IMR-90 (cell line): Measurements from ENCODE around the gene SHB. TPM values are rescaled to one million over a fixed set of nuclear protein-coding genes. Genes with fewer than 3 reads are reported as not detected.

Experiments
- ATAC-seq: fragments of 200-7000 bp; cut with Tn5 transposase; 2 replicates; pipeline ENCODE4 v1.9.1; 2020; ENCODE audit warnings: low read depth, mild to moderate bottlenecking, moderate library complexity
- BruUV-seq: library from RNA; stranded (reverse); fragments of 400-500 nt; replicated peaks from 2 replicates; lab custom pipeline; 2021; lab: Mats Ljungman, UMichigan
- CTCF ChIA-PET: fragments of 300-600 bp; formaldehyde crosslinking; extraction: SDS; loops from one replicate; lab custom pipeline; 2021; ENCODE audit warnings: antibody characterized with exemption; lab: Yijun Ruan, JAX
- POLR2A ChIA-PET: fragments of 300-600 bp; sonication (Branson Sonifier 250); formaldehyde crosslinking; loops from one replicate; lab custom pipeline; 2022; ENCODE audit warnings: antibody characterized with exemption; ENCODE audit not compliant: unreplicated experiment; lab: Charles Lee
- DNase-seq: peaks from one replicate; pipeline ENCODE4 v3.0.0; 2013
- H2AFZ ChIP-seq: replicated peaks from 2 replicates; pipeline ENCODE3; 2013; ENCODE audit warnings: low read length, mild to moderate bottlenecking; ENCODE audit not compliant: poor library complexity
- H2AK5ac ChIP-seq: 2 replicates; pipeline ENCODE4 v1.6.1; 2013; ENCODE audit warnings: low read depth, low read length, inconsistent platforms
- H2AK9ac ChIP-seq: replicated peaks from 2 replicates; pipeline ENCODE3; 2013; ENCODE audit warnings: mild to moderate bottlenecking, low read depth, low read length, moderate library complexity; ENCODE audit not compliant: poor library complexity
- H2BK120ac ChIP-seq: 2 replicates; pipeline ENCODE4 v1.6.1; 2013; ENCODE audit warnings: low read depth, low read length, inconsistent platforms
- H2BK15ac ChIP-seq: 3 replicates; pipeline ENCODE4 v1.6.1; 2013; ENCODE audit warnings: low read depth, low read length, inconsistent platforms
- H2BK20ac ChIP-seq: 2 replicates; pipeline ENCODE4 v1.6.1; 2013; ENCODE audit warnings: low read depth, mild to moderate bottlenecking, inconsistent platforms, low read length, moderate library complexity
- H2BK5ac ChIP-seq: 2 replicates; pipeline ENCODE4 v1.6.1; 2013; ENCODE audit warnings: mild to moderate bottlenecking, low read depth, low read length, inconsistent platforms; ENCODE audit not compliant: poor library complexity, severe bottlenecking
- H3K14ac ChIP-seq: replicated peaks from 2 replicates; pipeline ENCODE4 v1.6.1; 2013; ENCODE audit warnings: low read depth, low read length, inconsistent platforms
- H3K18ac ChIP-seq: 2 replicates; pipeline ENCODE4 v1.6.1; 2013; ENCODE audit warnings: low read depth, low read length, control low read depth
- H3K23ac ChIP-seq: 2 replicates; pipeline ENCODE4 v1.6.1; 2013; ENCODE audit warnings: low read depth, low read length, inconsistent platforms
- H3K27ac ChIP-seq: 2 replicates; pipeline ENCODE4 v1.5.1; 2013; ENCODE audit warnings: mild to moderate bottlenecking, control low read depth, low read length; ENCODE audit not compliant: insufficient read depth
- H3K27me3 ChIP-seq: 2 replicates; pipeline ENCODE4 v1.6.1; 2013; ENCODE audit warnings: low read length; ENCODE audit not compliant: control insufficient read depth, insufficient read depth
- H3K36me3 ChIP-seq: 2 replicates; pipeline ENCODE4 v1.6.1; 2013; ENCODE audit warnings: low read length, mixed read lengths; ENCODE audit not compliant: control insufficient read depth, insufficient read depth
- H3K4ac ChIP-seq: 2 replicates; pipeline ENCODE4 v1.6.1; 2013; ENCODE audit warnings: low read depth, low read length, inconsistent platforms
- H3K4me1 ChIP-seq: 2 replicates; pipeline ENCODE4 v1.6.1; 2013; ENCODE audit warnings: low read length, mixed read lengths; ENCODE audit not compliant: control insufficient read depth, insufficient read depth
- H3K4me2 ChIP-seq: 2 replicates; pipeline ENCODE4 v1.6.1; 2013; ENCODE audit warnings: low read depth, mild to moderate bottlenecking, control low read depth, low read length, moderate library complexity
- H3K4me3 ChIP-seq: 2 replicates; pipeline ENCODE4 v1.5.1; 2013; ENCODE audit warnings: low read depth, mild to moderate bottlenecking, control low read depth, low read length, moderate library complexity; ENCODE audit not compliant: insufficient read depth
- H3K56ac ChIP-seq: 2 replicates; pipeline ENCODE4 v1.6.1; 2013; ENCODE audit warnings: low read length, inconsistent platforms; ENCODE audit not compliant: insufficient read depth; ENCODE audit errors: extremely low read depth
- H3K79me1 ChIP-seq, 2 experiments: 2 replicates each; pipeline ENCODE4 v1.6.1; 2013; ENCODE audit warnings: low read length in 2 of 2, inconsistent platforms in 1 of 2, low read depth in 1 of 2
- H3K9ac ChIP-seq: 2 replicates; pipeline ENCODE4 v1.6.1; 2013; ENCODE audit warnings: low read depth, low read length, control low read depth
- H3K9me1 ChIP-seq: 2 replicates; pipeline ENCODE4 v1.6.1; 2013; ENCODE audit warnings: low read length, inconsistent platforms; ENCODE audit not compliant: insufficient read depth
- H3K9me3 ChIP-seq: 2 replicates; pipeline ENCODE4 v1.6.1; 2013; ENCODE audit warnings: low read length; ENCODE audit not compliant: control insufficient read depth, insufficient read depth
- H4K20me1 ChIP-seq: 2 replicates; pipeline ENCODE4 v1.6.1; 2013; ENCODE audit warnings: low read length, inconsistent platforms; ENCODE audit not compliant: insufficient read depth
- H4K5ac ChIP-seq: 2 replicates; pipeline ENCODE4 v1.6.1; 2013; ENCODE audit warnings: mild to moderate bottlenecking, low read depth, low read length, control low read depth
- H4K8ac ChIP-seq, 2 experiments: 2 replicates each; pipeline ENCODE4 v1.6.1; 2013; ENCODE audit warnings: low read depth in 2 of 2, low read length in 2 of 2, control low read depth in 1 of 2, inconsistent platforms in 1 of 2
- H4K91ac ChIP-seq: 2 replicates; pipeline ENCODE4 v1.6.1; 2013; ENCODE audit warnings: low read depth, low read length, inconsistent platforms; ENCODE audit not compliant: insufficient read depth
- CEBPB ChIP-seq: IDR thresholded peaks from 2 replicates; pipeline ENCODE4 v1.6.1; 2012; ENCODE audit warnings: low read depth, low read length, improper control_type of control experiment
- CHD1 ChIP-seq: IDR thresholded peaks from 2 replicates; pipeline ENCODE4 v1.6.1; 2012; ENCODE audit warnings: low read depth, low read length, improper control_type of control experiment
- FOS ChIP-seq: fragments of 150-350 bp; IDR thresholded peaks from 2 replicates; pipeline ENCODE4 v1.6.1; 2016; ENCODE audit warnings: low read depth, low read length
- POLR2A ChIP-seq: IDR thresholded peaks from 2 replicates; pipeline ENCODE4 v1.6.1; 2012; ENCODE audit warnings: mild to moderate bottlenecking, low read depth, low read length
- RAD21 ChIP-seq: IDR thresholded peaks from 2 replicates; pipeline ENCODE4 v1.6.1; 2012; ENCODE audit warnings: low read length, improper control_type of control experiment
- WGBS, 2 experiments: methylation state at CpG; one replicate each; pipeline versions ENCODE4 v1.1.5 to v1.1.7; 2013; ENCODE audit warnings: missing lambda C conversion rate in 2 of 2; ENCODE audit not compliant: insufficient read length in 1 of 2; ENCODE audit errors: extremely low coverage in 2 of 2; 5-methylcytosine and 5-hydroxymethylcytosine counted together
- dilution Hi-C: fragments of 300-500 bp; cut with HindIII; formaldehyde crosslinking; loops from one replicate; pipeline ENCODE4 v1.14.3; 2018; ENCODE audit warnings: low sequenced_read_pairs; ENCODE audit not compliant: unreplicated experiment
- in situ Hi-C: fragments of 300-500 bp; cut with MboI; formaldehyde crosslinking; loops from 3 replicates; pipeline ENCODE4 v1.14.3; 2019; ENCODE audit warnings: low sequenced_read_pairs, inconsistent platforms, mixed read lengths
- intact Hi-C: fragments of 100-400 bp; cut with micrococcal nuclease; formaldehyde crosslinking; loops from 2 replicates; pipeline ENCODE4 v1.10.0; 2022
- polyA plus RNA-seq, 3 experiments: library from polyadenylated mRNA; depleted of rRNA; stranded (reverse); fragments of >200 nt; gene quantifications; 2 replicates each; pipeline ENCODE4 v1.2.3, GENCODE V29; 2012; ENCODE audit warnings: low replicate concordance in 1 of 3
- total RNA-seq: library from RNA; depleted of rRNA; stranded (reverse); fragments of >200 nt; gene quantifications from 2 replicates; pipeline ENCODE4 v1.2.3, GENCODE V29; 2012
- TF ChIP-seq, protein P1 (sequence below): conservative IDR thresholded peaks from 2 replicates; pipeline ENCODE4 v1.5.1; 2012; ENCODE audit warnings: mild to moderate bottlenecking, low read depth, low read length, improper control_type of control experiment

Gene SHB
- total and polyA plus RNA-seq, 2 of the 4 experiments (the other 2 are of a cell fraction): 6.1 to 20.4 TPM

DNA sequence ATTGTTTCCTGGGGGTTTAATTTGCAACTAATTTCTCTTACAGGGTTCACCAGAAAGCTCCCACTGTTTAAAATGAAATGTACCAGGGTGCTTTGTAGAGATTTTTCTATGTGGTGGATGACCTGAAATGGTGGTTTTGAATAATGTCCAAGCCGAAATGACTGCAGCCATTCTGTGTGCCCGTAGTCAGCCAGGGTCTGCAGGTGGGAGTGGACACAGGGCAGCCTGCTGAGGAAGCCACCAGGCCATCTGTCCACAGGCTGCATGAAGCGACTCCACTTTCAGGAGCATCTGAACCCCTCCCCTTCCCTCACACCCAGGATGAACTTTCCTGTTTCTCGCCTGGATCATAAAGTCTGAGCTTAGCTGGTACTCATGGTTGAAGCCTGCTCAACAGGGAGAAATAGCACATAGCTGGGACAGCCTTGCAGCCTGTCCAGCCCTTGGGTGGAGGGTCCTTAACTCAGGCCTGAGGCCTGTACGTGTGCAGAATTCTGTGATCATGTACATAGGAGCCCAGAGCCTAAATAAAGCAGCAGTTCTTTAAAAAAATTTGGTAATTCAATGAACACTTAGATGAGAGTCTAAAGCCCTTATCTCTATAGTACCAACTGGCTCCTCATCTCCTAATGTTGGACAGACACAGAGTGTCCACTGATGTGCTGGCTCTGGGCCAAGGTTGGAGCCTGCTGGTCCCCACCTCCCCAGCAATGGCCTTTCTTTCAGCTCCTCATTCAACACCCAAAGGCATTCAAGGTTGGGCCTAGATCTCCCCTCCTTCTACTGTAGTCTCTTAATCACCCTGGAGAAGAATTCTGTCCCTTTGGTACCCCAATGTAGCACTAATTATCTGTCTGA is 72.8 kb downstream of the SHB start (continued):
- no peak for TF ChIP-seq FOS
- no peak for TF ChIP-seq CHD1

DNA sequence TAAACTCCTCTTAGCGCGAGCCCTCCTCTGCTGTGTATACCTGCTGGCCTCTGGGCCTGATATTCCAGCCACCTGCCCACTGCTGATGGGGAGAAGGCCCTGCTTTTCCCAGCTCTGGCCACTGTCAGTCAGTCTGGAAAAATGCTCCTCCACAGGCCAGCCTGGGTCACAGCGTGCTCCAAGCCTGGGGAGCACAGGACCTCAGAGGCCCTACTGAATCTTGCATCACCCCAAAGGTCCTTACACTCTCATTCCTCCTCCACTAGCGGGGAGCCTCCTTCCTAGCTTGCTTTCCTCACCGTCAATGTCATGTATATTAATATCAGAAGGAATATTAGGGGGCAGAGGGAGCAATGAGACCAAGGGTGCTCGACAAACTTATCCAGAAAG is 73.7 kb downstream of the SHB start:
- Histone ChIP-seq H3K27ac (peak overlapping the region; percentile 80), H3K36me3 (peaks cover 11% of the 10 kb centered on the region), H4K8ac (peak overlapping the region; percentile 38 to 79), H3K23ac (peak overlapping the region; percentile 36; the same call in 1 of the 2 replicates), H2AK9ac (peak overlapping the region; percentile 80), H3K4me3 (no peak overlapping the region), H3K4ac (peak overlapping the region; percentile 86), H2BK120ac (peak overlapping the region; percentile 26; the same call in 1 of the 2 replicates), H2AK5ac (peak overlapping the region; percentile 80), H3K56ac (peak overlapping the region; percentile 27; the same call in 1 of the 2 replicates), H2BK5ac (peak overlapping the region; percentile 82), H2BK20ac (peak overlapping the region; percentile 10; the same call in 1 of the 2 replicates), H4K5ac (peak overlapping the region; percentile 35), H3K79me1 (peaks cover 46 to 95% of the 10 kb centered on the region in 2 experiments), H3K27me3 (no peaks in the 10 kb centered on the region), H3K18ac (peak overlapping the region; percentile 56), H3K9ac (peak overlapping the region; percentile 37), H4K20me1 (peaks cover 42% of the 10 kb centered on the region), H3K14ac (peak overlapping the region; percentile 66), H3K9me3 (no peaks in the 10 kb centered on the region), H3K4me1 (peaks cover 44% of the 10 kb centered on the region), H3K9me1 (peaks cover 41% of the 10 kb centered on the region), H4K91ac (peak overlapping the region; percentile 71), H2BK15ac (peak overlapping the region; percentile 43; the same call in 1 of the 3 replicates), H3K4me2 (peak overlapping the region; percentile 63), H2AFZ (peak overlapping the region; percentile 45)
- CTCF ChIA-PET: no interaction called here
- DNase-seq: no peak
- no CpG with 5 or more reads among the region's 6 CpGs for WGBS, 2 experiments
- no peak; the same call in 1 of the 2 replicates for ATAC-seq
- BruUV-seq: no TSS peak
- in situ Hi-C loops: no loop called here
- TF ChIP-seq POLR2A (no peak), RAD21 (no peak), CEBPB (peak; percentile 65)
- TF ChIP-seq, protein P1, sequence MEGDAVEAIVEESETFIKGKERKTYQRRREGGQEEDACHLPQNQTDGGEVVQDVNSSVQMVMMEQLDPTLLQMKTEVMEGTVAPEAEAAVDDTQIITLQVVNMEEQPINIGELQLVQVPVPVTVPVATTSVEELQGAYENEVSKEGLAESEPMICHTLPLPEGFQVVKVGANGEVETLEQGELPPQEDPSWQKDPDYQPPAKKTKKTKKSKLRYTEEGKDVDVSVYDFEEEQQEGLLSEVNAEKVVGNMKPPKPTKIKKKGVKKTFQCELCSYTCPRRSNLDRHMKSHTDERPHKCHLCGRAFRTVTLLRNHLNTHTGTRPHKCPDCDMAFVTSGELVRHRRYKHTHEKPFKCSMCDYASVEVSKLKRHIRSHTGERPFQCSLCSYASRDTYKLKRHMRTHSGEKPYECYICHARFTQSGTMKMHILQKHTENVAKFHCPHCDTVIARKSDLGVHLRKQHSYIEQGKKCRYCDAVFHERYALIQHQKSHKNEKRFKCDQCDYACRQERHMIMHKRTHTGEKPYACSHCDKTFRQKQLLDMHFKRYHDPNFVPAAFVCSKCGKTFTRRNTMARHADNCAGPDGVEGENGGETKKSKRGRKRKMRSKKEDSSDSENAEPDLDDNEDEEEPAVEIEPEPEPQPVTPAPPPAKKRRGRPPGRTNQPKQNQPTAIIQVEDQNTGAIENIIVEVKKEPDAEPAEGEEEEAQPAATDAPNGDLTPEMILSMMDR: no peak
- dilution Hi-C loops: no loop called here
- POLR2A ChIA-PET: no interaction called here
- intact Hi-C loops: loop anchor here (1.0 kb wide), 1 partner anchor 43 kb away; no protein-coding TSS in a partner anchor
